Measurements from ENCODE around the gene LST1.

Gene LST1

DNA sequence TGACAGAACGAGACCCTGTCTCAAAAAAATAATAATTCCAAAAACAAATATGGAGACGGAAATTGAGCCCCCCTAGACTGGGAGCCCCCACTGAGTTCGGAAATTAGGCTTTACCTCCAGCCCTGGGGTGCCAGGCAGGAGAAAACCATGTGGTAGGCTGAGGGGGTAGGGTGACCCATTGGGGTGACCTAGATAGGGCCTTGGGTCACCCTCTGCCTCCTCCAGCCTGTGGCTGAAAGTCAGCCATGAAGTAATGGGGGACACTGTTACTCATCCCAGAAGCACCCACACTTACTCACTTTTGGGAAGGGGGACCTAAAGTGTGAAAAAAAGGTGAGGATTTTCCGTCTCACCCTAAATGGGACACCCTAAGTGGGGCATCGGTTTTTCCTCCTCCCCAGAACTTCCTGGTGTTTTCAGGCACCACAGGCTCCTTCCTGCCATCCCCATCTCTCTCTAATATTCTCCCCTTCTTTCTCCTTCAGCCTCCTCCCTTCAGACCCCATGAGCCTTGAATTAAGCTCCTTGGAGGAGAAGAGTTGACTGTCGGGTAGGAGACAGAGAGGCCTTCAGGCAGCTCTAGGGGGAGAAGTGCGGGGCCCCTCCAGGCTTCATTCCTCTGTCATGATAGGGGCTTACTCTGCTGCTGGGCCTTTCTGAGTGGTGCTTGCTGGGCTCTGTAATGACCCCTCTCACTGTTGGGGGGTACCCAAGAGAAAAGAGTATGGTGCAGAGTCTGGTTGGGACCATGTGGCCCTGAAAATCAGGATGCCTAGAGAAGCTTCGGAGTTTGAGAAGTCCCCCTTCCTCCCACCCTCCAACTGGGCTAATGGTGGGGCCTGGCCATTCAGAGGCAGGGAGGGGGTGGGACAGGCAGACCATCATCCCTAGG, 6.3 kb upstream of the LST1 start:
- in situ Hi-C loops (cut with MboI; ENCODE audit: low pct_unique_long_range_greater_than_20kb, low sequenced_read_pairs, unreplicated experiment): no loop called here
- no peak for DNase-seq (ENCODE audit: low spot score)
- TF ChIP-seq, protein P1, sequence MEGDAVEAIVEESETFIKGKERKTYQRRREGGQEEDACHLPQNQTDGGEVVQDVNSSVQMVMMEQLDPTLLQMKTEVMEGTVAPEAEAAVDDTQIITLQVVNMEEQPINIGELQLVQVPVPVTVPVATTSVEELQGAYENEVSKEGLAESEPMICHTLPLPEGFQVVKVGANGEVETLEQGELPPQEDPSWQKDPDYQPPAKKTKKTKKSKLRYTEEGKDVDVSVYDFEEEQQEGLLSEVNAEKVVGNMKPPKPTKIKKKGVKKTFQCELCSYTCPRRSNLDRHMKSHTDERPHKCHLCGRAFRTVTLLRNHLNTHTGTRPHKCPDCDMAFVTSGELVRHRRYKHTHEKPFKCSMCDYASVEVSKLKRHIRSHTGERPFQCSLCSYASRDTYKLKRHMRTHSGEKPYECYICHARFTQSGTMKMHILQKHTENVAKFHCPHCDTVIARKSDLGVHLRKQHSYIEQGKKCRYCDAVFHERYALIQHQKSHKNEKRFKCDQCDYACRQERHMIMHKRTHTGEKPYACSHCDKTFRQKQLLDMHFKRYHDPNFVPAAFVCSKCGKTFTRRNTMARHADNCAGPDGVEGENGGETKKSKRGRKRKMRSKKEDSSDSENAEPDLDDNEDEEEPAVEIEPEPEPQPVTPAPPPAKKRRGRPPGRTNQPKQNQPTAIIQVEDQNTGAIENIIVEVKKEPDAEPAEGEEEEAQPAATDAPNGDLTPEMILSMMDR (IDR thresholded peaks at IDR 0.05; ENCODE audit: extremely low read depth, insufficient read depth, missing control alignments): no peak

DNA sequence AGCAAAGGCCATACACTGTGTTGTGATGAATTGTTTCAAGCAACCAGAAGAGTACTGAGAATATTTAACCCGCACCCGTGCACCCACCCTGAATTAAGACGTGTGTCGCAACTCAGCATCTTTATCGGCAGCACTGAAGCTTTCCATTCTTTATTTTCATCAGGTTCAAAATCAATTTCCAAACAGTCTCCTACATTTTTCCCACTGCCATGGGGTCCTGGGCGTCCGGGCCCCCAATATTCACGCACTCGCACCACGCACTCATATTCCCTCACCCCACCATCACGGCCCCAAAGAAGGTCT, 5.7 kb upstream of the LST1 start:
- TF ChIP-seq, protein P1 (IDR thresholded peaks at IDR 0.05; ENCODE audit: extremely low read depth, insufficient read depth, missing control alignments): no peak
- in situ Hi-C loops (cut with MboI; ENCODE audit: low pct_unique_long_range_greater_than_20kb, low sequenced_read_pairs, unreplicated experiment): no loop called here
- DNase-seq (ENCODE audit: low spot score): no peak

DNA sequence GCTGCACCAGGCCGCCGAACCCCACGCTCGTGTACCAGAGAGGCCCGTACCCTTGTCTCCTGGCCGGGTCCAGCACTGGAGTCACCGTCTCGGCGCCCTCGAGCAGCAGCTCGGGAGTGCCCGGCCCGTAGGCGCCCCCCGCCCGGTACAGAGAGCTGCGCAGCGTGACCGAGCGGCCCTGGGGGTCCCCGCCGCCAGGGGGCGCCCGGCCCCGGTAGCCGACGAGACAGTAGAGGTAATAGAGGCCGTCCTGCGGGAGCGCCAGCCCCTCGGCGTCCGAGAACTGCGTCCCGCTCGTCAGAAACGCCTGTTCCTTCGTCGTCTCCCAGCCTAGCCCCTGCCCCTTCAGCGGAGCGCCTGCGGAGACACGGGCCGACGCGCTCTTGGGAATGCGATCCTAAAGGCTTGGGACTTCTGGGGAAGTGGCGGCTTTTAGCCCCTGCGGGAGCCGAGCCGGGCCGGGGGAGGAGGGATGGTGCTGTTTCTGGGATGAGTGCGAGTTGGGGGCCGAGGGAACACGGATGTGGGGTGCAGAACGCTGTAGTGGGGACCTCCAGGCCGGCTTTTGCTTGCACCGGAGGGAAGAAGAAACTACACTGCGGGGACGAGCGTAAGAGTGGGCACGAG, 5.2 kb upstream of the LST1 start:
- DNase-seq (ENCODE audit: low spot score): peak; percentile 85
- TF ChIP-seq, protein P1 (IDR thresholded peaks at IDR 0.05; ENCODE audit: extremely low read depth, insufficient read depth, missing control alignments): peak; percentile 96
- in situ Hi-C loops (cut with MboI; ENCODE audit: low pct_unique_long_range_greater_than_20kb, low sequenced_read_pairs, unreplicated experiment): no loop called here

DNA sequence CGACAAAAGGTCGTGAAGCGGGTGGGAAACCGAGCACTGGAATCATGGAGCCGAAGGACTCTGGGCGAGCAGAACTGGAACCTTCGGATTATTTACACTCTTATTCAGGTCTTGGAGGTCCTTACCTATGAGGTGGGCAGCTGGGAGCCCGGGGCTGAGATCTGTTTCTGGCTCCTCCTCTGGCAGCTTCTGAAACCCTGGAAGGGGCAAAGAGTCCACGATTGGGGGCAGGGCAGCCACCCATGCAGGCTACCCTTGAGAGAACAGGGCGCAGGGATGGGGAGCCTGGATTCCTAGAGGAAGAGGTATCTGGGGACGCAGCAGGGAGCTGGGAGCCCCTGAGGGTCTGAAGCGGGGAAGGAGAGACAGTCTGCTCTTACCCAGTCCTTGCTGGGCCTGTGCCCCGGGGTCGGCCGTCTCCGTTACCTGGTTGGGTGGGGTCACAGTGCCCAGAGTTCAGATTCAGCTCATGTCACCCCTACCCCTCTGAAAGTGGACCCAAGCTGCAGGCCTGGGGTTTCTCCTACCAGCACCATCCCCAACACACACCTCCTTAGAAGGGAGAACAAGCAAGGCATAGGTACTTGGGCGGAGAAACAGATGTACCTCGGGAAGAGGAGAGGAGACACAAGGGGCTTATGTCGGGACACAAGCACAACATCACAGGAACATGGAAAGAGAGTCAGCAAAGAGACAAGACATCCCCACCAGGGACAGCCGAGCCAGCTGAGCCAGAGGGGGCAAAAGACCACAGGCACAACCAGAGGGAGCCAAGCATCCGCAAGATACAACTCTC, 4.4 kb upstream of the LST1 start:
- in situ Hi-C loops (cut with MboI; ENCODE audit: low pct_unique_long_range_greater_than_20kb, low sequenced_read_pairs, unreplicated experiment): no loop called here
- TF ChIP-seq, protein P1 (IDR thresholded peaks at IDR 0.05; ENCODE audit: extremely low read depth, insufficient read depth, missing control alignments): no peak
- DNase-seq (ENCODE audit: low spot score): no peak

DNA sequence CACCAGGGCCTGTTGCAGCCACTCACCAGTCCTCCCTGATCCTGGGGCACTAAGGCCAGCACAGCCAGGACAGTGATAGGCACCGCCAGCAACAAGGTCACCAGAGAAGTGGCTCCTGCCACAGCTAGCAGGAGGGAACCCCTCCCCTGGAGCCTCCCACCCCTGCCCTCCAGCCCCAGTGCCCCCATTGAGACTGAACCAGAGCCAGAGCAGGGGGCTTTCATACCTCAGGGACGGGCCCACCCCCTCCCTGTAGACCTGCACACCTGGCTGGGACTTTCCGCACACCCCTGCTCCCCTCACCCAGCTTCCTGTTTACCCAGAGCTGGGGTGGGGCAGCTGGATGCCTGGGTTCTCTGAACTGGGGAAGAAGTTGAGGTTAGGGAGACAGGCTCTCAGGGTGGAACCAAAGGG, 3.8 kb upstream of the LST1 start, which contains the start of gene LTB:
Gene LTB, minus strand, starts transcription at position 195 of the 414 bp plus-strand sequence. Its CDS starts 7 bp downstream, at position 188.
- TF ChIP-seq, protein P1 (IDR thresholded peaks at IDR 0.05; ENCODE audit: extremely low read depth, insufficient read depth, missing control alignments): no peak
- in situ Hi-C loops (cut with MboI; ENCODE audit: low pct_unique_long_range_greater_than_20kb, low sequenced_read_pairs, unreplicated experiment): no loop called here
- DNase-seq (ENCODE audit: low spot score): no peak

DNA sequence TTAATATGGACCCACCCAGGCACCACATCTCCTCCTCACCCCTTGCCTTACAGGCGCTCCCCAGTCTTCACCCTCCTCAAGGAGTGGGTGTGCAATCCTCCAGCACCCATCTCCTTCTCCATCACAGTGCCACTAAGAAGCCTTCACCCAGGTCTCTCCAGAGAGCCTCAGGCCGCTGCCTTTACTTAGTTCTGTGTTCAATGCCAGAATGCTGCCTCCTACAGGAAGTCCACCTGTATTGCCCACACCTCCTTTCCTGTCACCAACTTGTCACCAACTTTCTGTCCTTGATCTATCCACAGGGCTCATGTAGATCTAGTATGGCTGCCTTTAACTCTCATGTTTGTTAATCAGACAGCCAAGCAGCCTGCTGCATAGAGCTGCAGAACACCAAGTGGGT, 586 bp upstream of the LST1 start:
- in situ Hi-C loops (cut with MboI; ENCODE audit: low pct_unique_long_range_greater_than_20kb, low sequenced_read_pairs, unreplicated experiment): no loop called here
- peak; percentile 41 for DNase-seq (ENCODE audit: low spot score)
- TF ChIP-seq, protein P1 (IDR thresholded peaks at IDR 0.05; ENCODE audit: extremely low read depth, insufficient read depth, missing control alignments): peak; percentile 71

Data from GM13977 (cell line).